ENCODE measurements around the gene ELP4. TPM values are rescaled to one million over a fixed set of nuclear protein-coding genes. Genes with fewer than 3 reads are reported as not detected.

ELP4 gene
- total and polyA plus RNA-seq, 9 of the 15 experiments (the other 6 are each of a cell fraction or from before 2014, with no cell fraction given): 24.1 to 60.3 (median 38.7) TPM

- DNase-seq (ENCODE audit: extremely low read depth in 1 of 4, low spot score in 3 of 4) (no peak), FAIRE-seq (peak; percentile 37), ATAC-seq (no peak)
- Histone ChIP-seq H3K9ac (ENCODE audit: insufficient read depth in 1 of 2, low read depth in 2 of 2, low read length in 2 of 2) (no peak overlapping the region), H3K4me1 (replicated peaks in 1 of 2; ENCODE audit: control insufficient read depth in 2 of 2, insufficient read depth in 2 of 2, low read length in 2 of 2) (no peaks in the 10 kb centered on the region), H3K79me2 (ENCODE audit: control insufficient read depth, insufficient read depth, low read length) (no peaks in the 10 kb centered on the region), H3K27me3 (ENCODE audit: control insufficient read depth in 2 of 2, insufficient read depth in 2 of 2, low read length in 2 of 2) (no peaks in the 10 kb centered on the region), H3K9me1 (ENCODE audit: control insufficient read depth, insufficient read depth, low read length) (no peaks in the 10 kb centered on the region), H3K4me2 (ENCODE audit: insufficient read depth, low read length) (no peak overlapping the region), H3K27ac (ENCODE audit: extremely low read depth, low read depth, low read length) (no peak overlapping the region), H2AFZ (ENCODE audit: low read depth, low read length) (no peak overlapping the region), H4K20me1 (replicated peaks; ENCODE audit: control insufficient read depth, insufficient read depth, low read length) (no peaks in the 10 kb centered on the region), H3K4me3 (no peak overlapping the region), H3K36me3 (ENCODE audit: control insufficient read depth, insufficient read depth, low read length) (no peaks in the 10 kb centered on the region), H3K9me3 (replicated peaks; ENCODE audit: control insufficient read depth, insufficient read depth, low read depth, low read length) (no peaks in the 10 kb centered on the region)
- TF ChIP-seq C11orf30 (IDR thresholded peaks at IDR 0.05; ENCODE audit: low read depth) (peak; percentile 19; the same call in 1 of the 2 replicates), ZFP1 (CRISPR knock-in tag; IDR thresholded peaks at IDR 0.05) (no peak), CREB1 (IDR thresholded peaks at IDR 0.05) (no peak), CREB1 (CRISPR knock-in tag; IDR thresholded peaks at IDR 0.05) (no peak), ARID3B (CRISPR knock-in tag; IDR thresholded peaks at IDR 0.05; ENCODE audit: borderline replicate concordance) (no peak)
- POLR2A ChIA-PET: interaction anchor here (0.9 to 1.2 kb wide), 2 partner anchors 11 to 24 kb away, joined by 3 read pairs; no protein-coding TSS in a partner anchor
- CTCF ChIA-PET (ENCODE audit: low intra/inter-chr PET ratio): no interaction called here
- in situ Hi-C loops (cut with MboI): loop anchor here (10.0 kb wide), 1 partner anchor 225 kb away; no protein-coding TSS in a partner anchor
- BruUV-seq (replicated peaks): no TSS peak
- WGBS (ENCODE audit: insufficient coverage, low coverage, missing lambda C conversion rate): 81% methylated on average over 6 of the region's 6 CpGs
- intact Hi-C loops (cut with micrococcal nuclease): loop anchor here (10.0 kb wide), 1 partner anchor 525 kb away; no protein-coding TSS in a partner anchor
Measured at GRCh38 chr11:31649129-31649966, 139.8 kb downstream of the ELP4 start.

All from K562 (cell line).